Tibial nerve (tissue), 4 donors: ENCODE measurements around the gene GALNT12. TPM values are rescaled to one million over a fixed set of nuclear protein-coding genes. Genes with fewer than 3 reads are reported as not detected.

Experiments
- DNase-seq, 2 donors: peaks; one replicate each; pipeline ENCODE4 v3.0.0-alpha.2; 2019; ENCODE audit warnings: low spot score in 2 of 2
- H3K27ac ChIP-seq, 4 donors: fragments of 200-600 bp; sonication (generic) in 3 of 4; one replicate each; pipeline ENCODE4 v1.5.1; 2017 to 2019; ENCODE audit warnings: mild to moderate bottlenecking in 1 of 4
- H3K27me3 ChIP-seq, 2 donors: fragments of 200-600 bp; sonication (generic) in 1 of 2; one replicate each; pipeline versions ENCODE4 v1.5.1 to v1.6.0; 2017 to 2019
- H3K36me3 ChIP-seq, 3 donors: fragments of 200-600 bp; sonication (generic); one replicate each; pipeline ENCODE4 v1.5.1; 2018 to 2019
- H3K4me1 ChIP-seq, 4 donors: fragments of 200-600 bp; sonication (generic) in 3 of 4; one replicate each; pipeline ENCODE4 v1.5.1; 2017 to 2019
- H3K4me3 ChIP-seq, 4 donors: fragments of 200-600 bp; sonication (generic) in 3 of 4; one replicate each; pipeline ENCODE4 v1.5.1; 2017 to 2019; ENCODE audit warnings: mild to moderate bottlenecking in 1 of 4, moderate library complexity in 1 of 4
- H3K9me3 ChIP-seq, 4 donors: fragments of 200-600 bp; sonication (generic) in 3 of 4; one replicate each; pipeline ENCODE4 v1.5.1; 2017 to 2019
- CTCF ChIP-seq, 5 experiments: fragments of 200-600 bp in 3 of 5; fragments of 450-650 bp in 2 of 5; sonication (generic) in 3 of 5; IDR thresholded peaks; one replicate each; pipeline ENCODE4 v1.5.1; 2016 to 2019; ENCODE audit warnings: antibody characterized with exemption in 5 of 5, mild to moderate bottlenecking in 3 of 5, moderate library complexity in 2 of 5
- EP300 ChIP-seq, 2 donors: sonication (generic); formaldehyde crosslinking; IDR thresholded peaks; one replicate each; pipeline ENCODE4 v1.6.1; 2017; ENCODE audit warnings: antibody characterized with exemption in 2 of 2, mild to moderate bottlenecking in 1 of 2
- POLR2A ChIP-seq, 2 donors: fragments of 450-650 bp; IDR thresholded peaks; one replicate each; pipeline ENCODE4 v1.6.1; 2017; ENCODE audit warnings: antibody characterized with exemption in 2 of 2, mild to moderate bottlenecking in 2 of 2, moderate library complexity in 2 of 2
- WGBS, 2 donors: methylation state at CpG; one replicate each; pipeline ENCODE4 v1.1.5; 2018; 5-methylcytosine and 5-hydroxymethylcytosine counted together
- total RNA-seq, 4 donors: library from RNA; depleted of rRNA; stranded (reverse); fragments of >200 nt; gene quantifications; one replicate each; pipeline ENCODE4 v1.1.0, GENCODE V29; 2016

The GALNT12 gene
- total RNA-seq, 4 donors from 2014 or later = 1.8 to 6.0 (median 3.5) TPM

GRCh38 chr9:98881836-98882568, 74.5 kb downstream of the GALNT12 start:
- Histone ChIP-seq H3K36me3 (no peaks in the 10 kb centered on the region), H3K4me3 (no peak overlapping the region), H3K4me1 (peaks cover 0 to 54% (median 4%) of the 10 kb centered on the region in 4 donors), H3K27ac (peak overlapping the region in 2 of 4 donors; percentile 11 to 65), H3K27me3 (no peaks in the 10 kb centered on the region), H3K9me3 (no peaks in the 10 kb centered on the region)
- no peak for DNase-seq
- no peak for TF ChIP-seq POLR2A (IDR thresholded peaks at IDR 0.05)
- no peak for TF ChIP-seq CTCF (IDR thresholded peaks at IDR 0.05)
- TF ChIP-seq EP300 (IDR thresholded peaks at IDR 0.05) = peak in 1 of 2 donors; percentile 31
- 77 to 82% methylated on average over 8 of the region's 8 CpGs for WGBS, 2 donors

GRCh38 chr9:98882569-98882923, 75.1 kb downstream of the GALNT12 start:
- 31 to 42% methylated on average over 2 of the region's 2 CpGs for WGBS, 2 donors
- Histone ChIP-seq H3K9me3 (no peaks in the 10 kb centered on the region), H3K4me1 (peaks cover 0 to 59% (median 6%) of the 10 kb centered on the region in 4 donors), H3K36me3 (no peaks in the 10 kb centered on the region), H3K27me3 (no peaks in the 10 kb centered on the region), H3K4me3 (no peak overlapping the region), H3K27ac (peak overlapping the region in 2 of 4 donors; percentile 36 to 65)
- TF ChIP-seq CTCF (IDR thresholded peaks at IDR 0.05) = no peak
- no peak for TF ChIP-seq POLR2A (IDR thresholded peaks at IDR 0.05)
- TF ChIP-seq EP300 (IDR thresholded peaks at IDR 0.05) = no peak
- DNase-seq = no peak

- Histone ChIP-seq H3K27me3 (no peaks in the 10 kb centered on the region), H3K27ac (no peak overlapping the region), H3K36me3 (no peaks in the 10 kb centered on the region), H3K4me1 (peaks cover 0 to 66% (median 9%) of the 10 kb centered on the region in 4 donors), H3K4me3 (no peak overlapping the region), H3K9me3 (no peaks in the 10 kb centered on the region)
- 57 to 65% methylated on average over 1 of the region's 1 CpG for WGBS, 2 donors
- no peak for DNase-seq
- TF ChIP-seq EP300 (IDR thresholded peaks at IDR 0.05) (no peak), CTCF (IDR thresholded peaks at IDR 0.05) (no peak), POLR2A (IDR thresholded peaks at IDR 0.05) (no peak)
Observed at GRCh38 chr9:98883276-98883675, 75.8 kb downstream of the GALNT12 start.

- Histone ChIP-seq H3K27me3 (no peaks in the 10 kb centered on the region), H3K9me3 (no peaks in the 10 kb centered on the region), H3K4me3 (no peak overlapping the region), H3K27ac (no peak overlapping the region), H3K4me1 (peaks cover 0 to 69% (median 9%) of the 10 kb centered on the region in 4 donors), H3K36me3 (no peaks in the 10 kb centered on the region)
- TF ChIP-seq POLR2A (IDR thresholded peaks at IDR 0.05) (no peak), EP300 (IDR thresholded peaks at IDR 0.05) (no peak), CTCF (IDR thresholded peaks at IDR 0.05) (no peak)
- WGBS, 2 donors = 93 to 96% methylated on average over 4 of the region's 4 CpGs
- no peak for DNase-seq
Observed at GRCh38 chr9:98884849-98885248, 77.4 kb downstream of the GALNT12 start.

GRCh38 chr9:98885575-98886295, 78.3 kb downstream of the GALNT12 start:
- Histone ChIP-seq H3K27ac (peak overlapping the region in 1 of 4 donors; percentile 22), H3K36me3 (no peaks in the 10 kb centered on the region), H3K9me3 (no peaks in the 10 kb centered on the region), H3K4me1 (peaks cover 0 to 67% (median 7%) of the 10 kb centered on the region in 4 donors), H3K27me3 (no peaks in the 10 kb centered on the region), H3K4me3 (no peak overlapping the region)
- 84 to 86% methylated on average over 5 of the region's 5 CpGs for WGBS, 2 donors
- TF ChIP-seq POLR2A (IDR thresholded peaks at IDR 0.05) (no peak), CTCF (IDR thresholded peaks at IDR 0.05) (no peak), EP300 (IDR thresholded peaks at IDR 0.05) (no peak)
- DNase-seq = no peak
